Cardiac muscle cell (in vitro differentiated cells and primary cell): ENCODE data around the gene ZFYVE21. TPM values are rescaled to one million over a fixed set of nuclear protein-coding genes. Genes with fewer than 3 reads are reported as not detected.
A peak's percentile ranks its signal among the peaks of the same experiment; 100 is the strongest.
"Not testable (repeated sequence)": the region's sequence is repeated elsewhere in the genome, so short reads cannot be mapped to it uniquely, and the experiment has no call there.

Experiments
- DNase-seq, 2 donors: peaks; one replicate each; pipeline versions ENCODE4 v3.0.0 to v3.0.0-alpha.2; 2010 to 2017; ENCODE audit warnings: low read depth in 1 of 2, low spot score in 1 of 2
- H3K27ac ChIP-seq: fragments of 200-600 bp; sonication (generic); 2 replicates; pipeline ENCODE4 v1.5.1; 2016
- H3K27me3 ChIP-seq: fragments of 200-600 bp; sonication (generic); 2 replicates; pipeline ENCODE4 v1.6.0; 2016; ENCODE audit warnings: control low read depth
- H3K36me3 ChIP-seq: fragments of 200-600 bp; sonication (generic); 2 replicates; pipeline ENCODE4 v1.5.1; 2016; ENCODE audit warnings: control low read depth
- H3K4me1 ChIP-seq: fragments of 200-600 bp; sonication (generic); 2 replicates; pipeline ENCODE4 v1.8.1; 2017; ENCODE audit warnings: low read depth, mild to moderate bottlenecking, mixed run types
- H3K4me3 ChIP-seq: fragments of 200-600 bp; sonication (generic); 2 replicates; pipeline ENCODE4 v1.5.1; 2016; ENCODE audit warnings: mild to moderate bottlenecking
- H3K9me3 ChIP-seq: fragments of 200-600 bp; sonication (generic); 2 replicates; pipeline ENCODE4 v1.5.1; 2017; ENCODE audit warnings: low read depth, mild to moderate bottlenecking, control low read depth
- CTCF ChIP-seq: IDR thresholded peaks from 2 replicates; pipeline ENCODE4 v1.5.1; 2012; ENCODE audit warnings: low read depth, mild to moderate bottlenecking, low read length
- polyA plus RNA-seq: library from polyadenylated mRNA; unstranded; fragments of >200 nt; fragmentation: Nextera tagmentation; extraction: Ambion mirVana; gene quantifications from 2 replicates; pipeline ENCODE4 v1.2.1, GENCODE V29; 2016
- total RNA-seq: library from RNA; depleted of rRNA; stranded (reverse); fragments of >200 nt; gene quantifications from 2 replicates; pipeline ENCODE4 v1.2.3, GENCODE V29; 2016

Gene ZFYVE21
- total and polyA plus RNA-seq, 2 experiments from 2014 or later, result 120 to 135 TPM

- TF ChIP-seq CTCF, result no peak
- DNase-seq, result no peak
- Histone ChIP-seq H3K9me3 (no peaks in the 10 kb centered on the region), H3K27ac (peak overlapping the region; percentile 24), H3K36me3 (peaks cover 35% of the 10 kb centered on the region), H3K4me1 (no peaks in the 10 kb centered on the region), H3K27me3 (no peaks in the 10 kb centered on the region), H3K4me3 (no peak overlapping the region)
Measured at GRCh38 chr14:103773521-103773920, 57.9 kb downstream of the ZFYVE21 start.

- Histone ChIP-seq H3K27me3 (no peaks in the 10 kb centered on the region), H3K4me1 (no peaks in the 10 kb centered on the region), H3K9me3 (no peaks in the 10 kb centered on the region), H3K4me3 (no peak overlapping the region), H3K27ac (peak overlapping the region; percentile 13), H3K36me3 (peaks cover 39% of the 10 kb centered on the region)
- no peak for TF ChIP-seq CTCF
- no peak for DNase-seq
Measured at GRCh38 chr14:103775506-103775905, 59.9 kb downstream of the ZFYVE21 start.

- H3K27ac ChIP-seq, DNase-seq, H3K4me1 ChIP-seq, H3K9me3 ChIP-seq, H3K27me3 ChIP-seq, H3K4me3 ChIP-seq: not testable (repeated sequence)
- H3K36me3 ChIP-seq, result peaks cover 44% of the 10 kb centered on the region
Measured at GRCh38 chr14:103776319-103776718, 60.7 kb downstream of the ZFYVE21 start.

- Histone ChIP-seq H3K27ac (no peak overlapping the region), H3K9me3 (no peaks in the 10 kb centered on the region), H3K36me3 (peaks cover 49% of the 10 kb centered on the region), H3K27me3 (no peaks in the 10 kb centered on the region), H3K4me3 (no peak overlapping the region), H3K4me1 (no peaks in the 10 kb centered on the region)
- TF ChIP-seq CTCF, result no peak
- no peak for DNase-seq
Measured at GRCh38 chr14:103782376-103782775, 66.8 kb downstream of the ZFYVE21 start.

Other genes with a start within 250 kb of the ZFYVE21 start
- gene CKB, start 193.0 kb upstream of the ZFYVE21 start, total RNA-seq, result 169 and 324 TPM in 2 replicates
- gene CKB, start 193.0 kb upstream of the ZFYVE21 start, polyA plus RNA-seq, result 177 and 327 TPM in 2 replicates
- gene TRMT61A, start 186.6 kb upstream of the ZFYVE21 start, total RNA-seq, result 5.7 and 7.5 TPM in 2 replicates
- gene TRMT61A, start 186.6 kb upstream of the ZFYVE21 start, polyA plus RNA-seq, result 5.6 and 7.4 TPM in 2 replicates
- 17.4 and 17.6 TPM in 2 replicates for gene BAG5, start 153.2 kb upstream of the ZFYVE21 start, total RNA-seq
- gene BAG5, start 153.2 kb upstream of the ZFYVE21 start, polyA plus RNA-seq, result 17.6 and 19.6 TPM in 2 replicates
- 31.3 and 33.8 TPM in 2 replicates for gene COA8, start 152.8 kb upstream of the ZFYVE21 start, total RNA-seq
- gene COA8, start 152.8 kb upstream of the ZFYVE21 start, polyA plus RNA-seq, result 68.2 and 69.3 TPM in 2 replicates
- gene KLC1, start 86.6 kb upstream of the ZFYVE21 start, total RNA-seq, result 252 and 365 TPM in 2 replicates
- gene KLC1, start 86.6 kb upstream of the ZFYVE21 start, polyA plus RNA-seq, result 167 and 190 TPM in 2 replicates
- 19.1 and 27.5 TPM in 2 replicates for gene XRCC3, start 359 bp upstream of the ZFYVE21 start, total RNA-seq
- 12.1 and 15.8 TPM in 2 replicates for gene XRCC3, start 359 bp upstream of the ZFYVE21 start, polyA plus RNA-seq
- 60.1 and 124 TPM in 2 replicates for gene PPP1R13B, start 131.8 kb downstream of the ZFYVE21 start, total RNA-seq
- gene PPP1R13B, start 131.8 kb downstream of the ZFYVE21 start, polyA plus RNA-seq, result 88.5 and 113 TPM in 2 replicates
- gene TDRD9, start 212.6 kb downstream of the ZFYVE21 start, total RNA-seq, result not detected in 2 replicates
- 0.31 TPM in 1 of 2 replicates, not detected in the other for gene TDRD9, start 212.6 kb downstream of the ZFYVE21 start, polyA plus RNA-seq
- gene RD3L, start 226.7 kb downstream of the ZFYVE21 start, total RNA-seq, result 0.18 and 0.35 TPM in 2 replicates
- gene RD3L, start 226.7 kb downstream of the ZFYVE21 start, polyA plus RNA-seq, result 0.46 and 0.49 TPM in 2 replicates